Esophagus squamous epithelium (tissue), 4 donors: Measurements from ENCODE around the gene EFHC1.
"Not testable (repeated sequence)": the region's sequence is repeated elsewhere in the genome, so short reads cannot be mapped to it uniquely, and the experiment has no call there.

Experiments used
- CTCF ChIP-seq, 6 experiments: fragments of 450-650 bp in 4 of 6; fragments of 200-600 bp in 2 of 6; sonication (generic) in 2 of 6; IDR thresholded peaks; one replicate each; pipeline ENCODE4 v1.5.1; 2016 to 2019; ENCODE audit warnings: antibody characterized with exemption in 6 of 6, mild to moderate bottlenecking in 4 of 6, moderate library complexity in 4 of 6
- POLR2A ChIP-seq, 4 donors: fragments of 450-650 bp; IDR thresholded peaks; one replicate each; pipeline ENCODE4 v1.6.1; 2017; ENCODE audit warnings: antibody characterized with exemption in 4 of 4, mild to moderate bottlenecking in 4 of 4, moderate library complexity in 3 of 4

DNA sequence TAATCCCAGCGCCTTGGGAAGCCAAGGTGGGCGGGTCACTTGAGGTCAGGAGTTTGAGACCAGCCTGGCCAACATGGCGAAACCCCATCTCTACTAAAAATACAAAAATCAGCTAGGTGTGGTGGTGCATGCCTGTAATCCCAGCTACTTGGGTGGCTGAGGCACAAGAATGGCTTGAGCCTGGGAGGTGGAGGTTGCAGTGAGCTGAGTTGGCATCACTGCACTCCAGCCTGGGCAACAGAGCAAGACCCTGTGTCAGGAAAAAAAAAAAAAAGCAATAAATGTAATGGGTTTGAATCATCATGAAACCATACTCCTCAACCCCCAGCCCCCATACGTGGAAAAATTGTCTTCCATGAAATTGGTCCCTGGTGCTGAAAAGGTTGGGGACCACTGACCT lies 32.0 kb upstream of the EFHC1 start:
- not testable (repeated sequence) for TF ChIP-seq CTCF, POLR2A (IDR thresholded peaks at IDR 0.05)
